GF-D8 (cell line): ENCODE data around the gene CTNND2.

Experiments
- DNase-seq: peaks from one replicate; lab custom pipeline; 2025; lab: John Stamatoyannopoulos, UW

CTNND2 gene

GRCh38 chr5:11904265-11904906 is at the start of gene CTNND2:
CTNND2 (minus strand) TSS chr5:11904446; CDS start chr5:11903853, 593 bp downstream.
- DNase-seq: no peak

GRCh38 chr5:11946317-11946716 is 42.1 kb upstream of the CTNND2 start:
- no peak for DNase-seq

GRCh38 chr5:11941566-11941965 is 37.3 kb upstream of the CTNND2 start:
- DNase-seq: no peak

GRCh38 chr5:11931638-11932037 is 27.4 kb upstream of the CTNND2 start:
- no peak for DNase-seq

- no peak for DNase-seq
These were observed 24.7 kb upstream of the CTNND2 start for GRCh38 chr5:11928909-11929308.

GRCh38 chr5:11925701-11926100 is 21.5 kb upstream of the CTNND2 start:
- no peak for DNase-seq

GRCh38 chr5:11922394-11922793 is 18.1 kb upstream of the CTNND2 start:
- no peak for DNase-seq

GRCh38 chr5:11918463-11919045 is 14.3 kb upstream of the CTNND2 start:
- no peak for DNase-seq

- DNase-seq: no peak
These were observed 5.2 kb upstream of the CTNND2 start for GRCh38 chr5:11909471-11909870.

GRCh38 chr5:11906497-11906896 is 2.3 kb upstream of the CTNND2 start:
- DNase-seq: no peak

GRCh38 chr5:11905206-11905605 is 960 bp upstream of the CTNND2 start:
- DNase-seq: no peak

GRCh38 chr5:11903614-11904264 is 507 bp downstream of the CTNND2 start:
- no peak for DNase-seq

- no peak for DNase-seq
These were observed 1.1 kb downstream of the CTNND2 start for GRCh38 chr5:11903121-11903613.

GRCh38 chr5:11902201-11902619 is 2.0 kb downstream of the CTNND2 start:
- DNase-seq: no peak

- DNase-seq: no peak
These were observed 5.5 kb downstream of the CTNND2 start for GRCh38 chr5:11898787-11899186.

GRCh38 chr5:11897781-11898180 is 6.5 kb downstream of the CTNND2 start:
- no peak for DNase-seq

- DNase-seq: no peak
These were observed 9.3 kb downstream of the CTNND2 start for GRCh38 chr5:11894992-11895391.

- no peak for DNase-seq
These were observed 11.4 kb downstream of the CTNND2 start for GRCh38 chr5:11892832-11893231.

GRCh38 chr5:11890777-11891176 is 13.5 kb downstream of the CTNND2 start:
- DNase-seq: no peak

- DNase-seq: no peak
These were observed 16.0 kb downstream of the CTNND2 start for GRCh38 chr5:11888221-11888620.

GRCh38 chr5:11878814-11879213 is 25.4 kb downstream of the CTNND2 start:
- DNase-seq: no peak

GRCh38 chr5:11873587-11873986 is 30.7 kb downstream of the CTNND2 start:
- no peak for DNase-seq

GRCh38 chr5:11869203-11869602 is 35.0 kb downstream of the CTNND2 start:
- no peak for DNase-seq
